Measurements from ENCODE around the gene COL21A1.

DNA sequence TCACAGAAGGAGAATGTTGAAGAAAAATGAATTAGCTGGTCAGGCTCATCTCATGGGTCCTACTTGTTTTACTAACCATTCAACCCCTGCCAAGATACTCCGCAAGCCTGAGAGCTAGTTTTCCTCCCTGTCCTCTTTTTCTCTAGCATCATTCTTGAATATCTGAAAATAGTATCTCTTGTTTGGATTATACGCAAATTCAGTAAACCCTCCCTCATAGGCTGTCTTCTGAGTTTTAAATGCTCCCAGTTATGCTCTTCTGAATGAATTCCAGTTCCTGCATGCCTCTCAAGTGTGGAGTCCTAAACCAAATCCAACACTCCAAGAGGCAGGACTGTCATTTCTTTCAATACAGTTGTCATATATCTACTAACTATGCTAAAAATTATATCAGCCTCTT lies 99.6 kb downstream of the COL21A1 start:
- TF ChIP-seq, protein P1, sequence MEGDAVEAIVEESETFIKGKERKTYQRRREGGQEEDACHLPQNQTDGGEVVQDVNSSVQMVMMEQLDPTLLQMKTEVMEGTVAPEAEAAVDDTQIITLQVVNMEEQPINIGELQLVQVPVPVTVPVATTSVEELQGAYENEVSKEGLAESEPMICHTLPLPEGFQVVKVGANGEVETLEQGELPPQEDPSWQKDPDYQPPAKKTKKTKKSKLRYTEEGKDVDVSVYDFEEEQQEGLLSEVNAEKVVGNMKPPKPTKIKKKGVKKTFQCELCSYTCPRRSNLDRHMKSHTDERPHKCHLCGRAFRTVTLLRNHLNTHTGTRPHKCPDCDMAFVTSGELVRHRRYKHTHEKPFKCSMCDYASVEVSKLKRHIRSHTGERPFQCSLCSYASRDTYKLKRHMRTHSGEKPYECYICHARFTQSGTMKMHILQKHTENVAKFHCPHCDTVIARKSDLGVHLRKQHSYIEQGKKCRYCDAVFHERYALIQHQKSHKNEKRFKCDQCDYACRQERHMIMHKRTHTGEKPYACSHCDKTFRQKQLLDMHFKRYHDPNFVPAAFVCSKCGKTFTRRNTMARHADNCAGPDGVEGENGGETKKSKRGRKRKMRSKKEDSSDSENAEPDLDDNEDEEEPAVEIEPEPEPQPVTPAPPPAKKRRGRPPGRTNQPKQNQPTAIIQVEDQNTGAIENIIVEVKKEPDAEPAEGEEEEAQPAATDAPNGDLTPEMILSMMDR (conservative IDR thresholded peaks at IDR 0.05 in 1 of 2, IDR thresholded peaks at IDR 0.05 in 1 of 2; ENCODE audit: low read depth in 1 of 2, low read length in 2 of 2), result no peak
- no peak for TF ChIP-seq EZH2 (IDR thresholded peaks at IDR 0.05; ENCODE audit: low read length, missing control alignments)

Measured in fibroblast of lung (primary cell).